GM19467 (cell line): ENCODE measurements around the gene RFX2.
"Not testable (repeated sequence)": the region's sequence is repeated elsewhere in the genome, so short reads cannot be mapped to it uniquely, and the experiment has no call there.

Source experiments
- ATAC-seq: cut with Tn5 transposase; IDR thresholded peaks from one replicate; pipeline ENCODE4 v1.9.1; 2021; ENCODE audit warnings: mild to moderate bottlenecking, moderate library complexity; ENCODE audit not compliant: unreplicated experiment

RFX2 gene

DNA sequence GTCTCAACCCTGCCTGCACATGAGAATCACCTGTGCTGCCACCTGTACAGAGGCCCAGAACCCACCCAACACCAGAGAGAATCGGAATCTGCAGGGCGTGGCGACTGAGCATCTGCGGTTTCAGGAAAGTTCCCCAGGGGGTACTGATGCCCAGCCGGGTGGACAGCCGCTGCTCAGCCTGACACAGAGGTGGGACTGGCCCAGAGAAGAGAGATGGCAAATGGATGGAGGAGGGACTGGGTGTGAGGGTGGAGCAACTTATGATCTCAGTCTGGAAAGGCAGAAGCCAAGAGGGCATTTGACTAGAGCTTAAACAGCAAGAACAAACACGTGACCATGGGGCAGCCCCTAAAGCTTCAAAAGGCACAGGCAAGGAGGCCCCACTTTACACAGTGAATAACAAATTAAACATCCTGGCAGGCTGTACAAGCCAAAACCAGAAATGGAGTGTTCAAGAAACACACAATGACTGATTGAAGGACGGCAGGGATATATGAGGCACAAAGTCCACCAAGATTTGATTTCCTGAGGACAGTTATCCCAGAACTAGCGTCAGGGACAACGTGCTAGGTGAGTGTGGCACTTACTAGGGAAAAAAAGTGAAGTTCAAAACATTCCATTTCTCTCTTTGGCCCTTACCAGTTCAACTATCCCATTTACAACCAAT is 135.4 kb downstream of the RFX2 start:
- ATAC-seq: no peak

GRCh38 chr19:5973867-5974635 is 136.2 kb downstream of the RFX2 start:
- no peak for ATAC-seq

DNA sequence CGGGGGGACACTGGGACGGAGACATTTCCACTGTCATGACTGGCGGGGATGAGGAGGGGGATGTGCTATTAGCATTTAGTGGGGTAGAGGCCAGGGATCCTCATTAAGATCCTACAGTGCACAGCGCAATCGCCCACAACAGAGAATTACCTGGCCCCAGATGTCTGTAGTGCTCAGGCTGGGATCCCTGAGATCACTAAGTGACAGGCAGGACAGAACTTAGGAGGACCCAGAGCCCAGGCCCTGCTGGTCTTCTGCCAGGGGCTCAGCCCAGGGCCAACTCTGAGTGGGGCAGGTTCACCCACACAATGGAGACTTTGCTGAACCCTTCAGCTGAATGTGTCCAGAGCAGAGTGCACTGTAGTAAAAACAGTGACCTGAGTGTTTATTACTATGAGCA is 136.9 kb downstream of the RFX2 start:
- ATAC-seq: no peak

GRCh38 chr19:5972355-5972731 is 138.0 kb downstream of the RFX2 start:
- no peak for ATAC-seq

DNA sequence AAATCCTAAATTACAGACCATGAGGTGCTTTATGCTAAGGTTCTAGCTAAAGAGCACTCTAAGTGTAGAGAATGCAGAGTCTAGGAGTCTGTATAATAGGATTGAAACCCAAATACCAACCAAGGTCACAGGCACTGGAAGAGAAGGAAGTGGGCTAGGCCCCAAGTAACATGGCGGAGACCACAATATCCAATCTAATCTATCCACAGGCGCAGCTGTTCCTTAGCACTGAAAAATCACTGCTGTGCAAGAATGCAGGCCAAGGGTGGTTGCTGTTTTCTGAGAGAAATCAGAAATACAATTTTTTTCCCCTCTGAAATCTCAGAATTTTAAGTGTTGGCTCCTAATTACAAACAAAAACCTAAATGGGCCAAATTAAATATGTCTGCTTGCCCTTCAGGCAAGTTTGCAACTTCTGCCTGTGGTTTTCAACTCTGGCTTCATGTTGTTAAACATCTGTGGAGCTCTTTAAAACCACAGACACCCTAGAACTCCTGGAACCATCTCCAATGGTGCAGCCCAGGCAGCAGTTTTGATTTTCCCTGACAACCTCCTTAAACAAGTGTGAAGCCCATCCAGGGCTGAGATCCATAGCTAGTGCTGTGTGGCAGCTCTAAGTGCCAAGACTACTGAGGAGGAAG is 138.5 kb downstream of the RFX2 start:
- ATAC-seq: no peak

GRCh38 chr19:5969476-5969875 is 140.8 kb downstream of the RFX2 start:
- ATAC-seq: no peak

GRCh38 chr19:5968431-5969373 is 141.6 kb downstream of the RFX2 start:
- no peak for ATAC-seq

- ATAC-seq: no peak
Observed at GRCh38 chr19:5967994-5968430, 142.3 kb downstream of the RFX2 start.

GRCh38 chr19:5967571-5967970 is 142.7 kb downstream of the RFX2 start:
- ATAC-seq: no peak

- no peak for ATAC-seq
Observed at GRCh38 chr19:5966941-5967340, 143.4 kb downstream of the RFX2 start.

DNA sequence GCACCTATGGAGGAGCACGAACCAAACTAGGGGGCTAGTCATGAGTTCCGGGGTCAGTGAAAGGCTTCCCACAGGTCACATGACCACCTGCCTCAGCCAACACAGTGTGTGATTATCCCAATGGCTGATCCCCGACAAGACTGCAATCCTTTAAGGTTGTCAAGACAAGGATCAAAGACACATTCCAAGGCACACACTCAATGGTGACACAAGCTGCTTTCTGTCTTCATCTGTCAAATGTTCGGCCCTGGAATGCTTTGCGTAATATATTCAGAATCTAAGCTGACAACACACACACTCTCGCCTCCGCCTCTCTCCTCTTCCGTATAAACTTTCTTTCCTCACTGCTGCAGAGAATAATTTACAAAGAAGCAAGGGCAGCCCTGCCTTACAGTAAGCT is 144.1 kb downstream of the RFX2 start:
- no peak for ATAC-seq

DNA sequence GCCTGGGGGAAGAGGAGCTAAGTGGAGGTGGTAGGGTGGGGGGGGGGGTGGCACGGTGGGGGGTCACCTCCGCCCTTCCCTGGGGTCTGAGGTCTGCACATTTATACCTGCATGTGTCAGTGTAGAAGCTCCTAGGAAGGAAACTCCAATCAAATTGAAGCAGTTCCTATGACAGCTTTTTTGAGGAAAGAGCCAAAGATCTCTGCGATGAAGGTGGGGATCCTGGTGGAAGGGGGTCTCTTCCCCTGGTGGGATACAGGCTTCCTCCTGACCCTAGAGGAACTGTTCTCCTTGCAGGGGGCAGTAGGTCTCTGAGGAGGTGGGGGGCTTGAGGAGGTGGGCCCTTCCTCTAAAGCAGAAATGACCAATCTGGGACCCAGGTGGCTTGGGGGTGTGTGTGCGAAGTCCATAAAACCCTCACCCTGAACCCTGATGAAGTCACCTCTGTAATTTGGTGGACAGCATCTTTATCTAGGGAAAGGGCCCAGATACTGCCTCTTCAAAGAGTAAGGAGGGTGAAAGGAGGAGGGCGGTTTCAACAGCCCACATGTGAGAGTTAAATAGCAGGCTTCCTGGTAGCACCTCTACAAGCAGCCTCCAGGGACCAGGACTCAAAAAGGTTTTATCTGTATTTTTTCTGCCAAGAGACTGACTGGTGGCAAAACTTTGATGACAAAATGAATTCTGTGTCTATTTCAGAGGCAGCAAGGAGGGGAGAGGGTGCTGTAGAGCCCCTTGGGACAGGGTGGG is 145.3 kb downstream of the RFX2 start:
- ATAC-seq: no peak

GRCh38 chr19:5963855-5964254 is 146.4 kb downstream of the RFX2 start:
- ATAC-seq: no peak

DNA sequence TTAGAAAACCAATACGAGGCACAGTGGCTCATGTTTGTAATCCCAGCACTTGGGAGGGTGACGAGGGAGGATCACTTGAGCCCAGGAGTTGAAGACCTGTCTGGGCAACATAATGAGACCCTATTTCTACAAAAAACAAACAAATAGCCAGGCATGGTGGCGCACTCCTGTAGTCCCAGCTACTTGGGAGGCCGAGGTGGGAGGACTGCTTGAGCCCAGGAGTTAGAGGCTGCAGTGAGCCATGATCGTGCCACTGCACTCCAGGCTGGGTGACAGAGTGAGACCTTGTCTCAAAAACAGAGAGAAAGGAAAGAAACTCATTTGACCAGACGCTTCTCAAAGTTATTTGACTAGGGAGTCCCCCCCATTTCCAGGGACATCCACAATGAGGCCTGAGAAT is 147.0 kb downstream of the RFX2 start:
- ATAC-seq: not testable (repeated sequence)

DNA sequence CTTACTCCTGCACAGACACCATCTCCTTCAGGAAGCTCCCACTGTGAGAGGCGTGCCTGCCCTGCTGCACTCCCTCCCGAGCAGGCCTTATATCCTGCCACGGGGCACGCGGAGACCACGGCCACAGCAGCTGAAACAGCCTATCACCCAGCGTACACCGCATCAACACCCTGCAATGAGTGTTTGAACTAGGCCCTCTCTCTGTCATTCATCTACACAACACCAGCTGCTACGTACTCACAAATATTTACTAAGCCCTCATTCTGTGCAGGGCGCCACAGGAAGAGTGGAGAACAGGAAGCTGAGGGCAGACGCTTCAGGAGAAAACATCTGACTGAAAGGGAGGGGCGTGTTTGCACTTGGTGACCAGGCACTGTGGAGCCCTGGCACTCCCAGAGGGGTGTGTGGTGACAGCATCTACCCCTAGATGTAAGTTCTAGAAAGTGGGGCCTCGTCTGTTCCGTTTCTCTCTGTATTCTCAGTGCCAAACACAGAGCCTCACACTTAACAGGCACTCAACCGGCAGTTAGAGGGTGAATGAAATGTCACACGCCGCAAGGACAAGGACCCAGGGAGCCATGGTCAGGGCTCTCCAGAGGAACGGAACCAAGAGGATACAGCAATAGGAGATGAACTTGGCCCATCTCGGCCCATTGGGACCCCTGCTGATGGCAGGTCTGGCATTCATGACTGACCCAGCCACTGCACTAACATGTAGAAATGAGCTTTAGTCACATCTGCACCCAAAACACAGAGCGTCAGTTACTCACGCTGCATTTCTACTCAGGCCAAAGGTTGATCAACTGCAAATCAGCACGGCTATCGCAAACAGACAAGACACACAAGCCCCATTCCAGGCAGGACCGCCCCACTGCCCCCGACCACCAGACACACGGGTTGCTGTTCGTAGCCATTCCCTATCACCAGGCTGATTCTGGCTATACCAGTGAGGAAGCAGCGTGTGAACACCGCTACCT is 148.0 kb downstream of the RFX2 start:
- ATAC-seq: no peak

- not testable (repeated sequence) for ATAC-seq
Observed at GRCh38 chr19:5961641-5961968, 148.7 kb downstream of the RFX2 start.

- no peak for ATAC-seq
Observed at GRCh38 chr19:5960005-5961001, 150.0 kb downstream of the RFX2 start.
